IMR-90 (cell line): ENCODE data around the gene RELT. TPM values are rescaled to one million over a fixed set of nuclear protein-coding genes. Genes with fewer than 3 reads are reported as not detected.

Source experiments
- ATAC-seq: fragments of 200-7000 bp; cut with Tn5 transposase; 2 replicates; pipeline ENCODE4 v1.9.1; 2020; ENCODE audit warnings: low read depth, mild to moderate bottlenecking, moderate library complexity
- BruUV-seq: library from RNA; stranded (reverse); fragments of 400-500 nt; replicated peaks from 2 replicates; lab custom pipeline; 2021; lab: Mats Ljungman, UMichigan
- CTCF ChIA-PET: fragments of 300-600 bp; formaldehyde crosslinking; extraction: SDS; loops from one replicate; lab custom pipeline; 2021; ENCODE audit warnings: antibody characterized with exemption; lab: Yijun Ruan, JAX
- POLR2A ChIA-PET: fragments of 300-600 bp; sonication (Branson Sonifier 250); formaldehyde crosslinking; loops from one replicate; lab custom pipeline; 2022; ENCODE audit warnings: antibody characterized with exemption; ENCODE audit not compliant: unreplicated experiment; lab: Charles Lee
- DNase-seq: peaks from one replicate; pipeline ENCODE4 v3.0.0; 2013
- H2AFZ ChIP-seq: replicated peaks from 2 replicates; pipeline ENCODE3; 2013; ENCODE audit warnings: low read length, mild to moderate bottlenecking; ENCODE audit not compliant: poor library complexity
- H2AK5ac ChIP-seq: 2 replicates; pipeline ENCODE4 v1.6.1; 2013; ENCODE audit warnings: low read depth, low read length, inconsistent platforms
- H2AK9ac ChIP-seq: replicated peaks from 2 replicates; pipeline ENCODE3; 2013; ENCODE audit warnings: mild to moderate bottlenecking, low read depth, low read length, moderate library complexity; ENCODE audit not compliant: poor library complexity
- H2BK120ac ChIP-seq: 2 replicates; pipeline ENCODE4 v1.6.1; 2013; ENCODE audit warnings: low read depth, low read length, inconsistent platforms
- H2BK15ac ChIP-seq: 3 replicates; pipeline ENCODE4 v1.6.1; 2013; ENCODE audit warnings: low read depth, low read length, inconsistent platforms
- H2BK20ac ChIP-seq: 2 replicates; pipeline ENCODE4 v1.6.1; 2013; ENCODE audit warnings: low read depth, mild to moderate bottlenecking, inconsistent platforms, low read length, moderate library complexity
- H2BK5ac ChIP-seq: 2 replicates; pipeline ENCODE4 v1.6.1; 2013; ENCODE audit warnings: mild to moderate bottlenecking, low read depth, low read length, inconsistent platforms; ENCODE audit not compliant: poor library complexity, severe bottlenecking
- H3K14ac ChIP-seq: replicated peaks from 2 replicates; pipeline ENCODE4 v1.6.1; 2013; ENCODE audit warnings: low read depth, low read length, inconsistent platforms
- H3K18ac ChIP-seq: 2 replicates; pipeline ENCODE4 v1.6.1; 2013; ENCODE audit warnings: low read depth, low read length, control low read depth
- H3K23ac ChIP-seq: 2 replicates; pipeline ENCODE4 v1.6.1; 2013; ENCODE audit warnings: low read depth, low read length, inconsistent platforms
- H3K27ac ChIP-seq: 2 replicates; pipeline ENCODE4 v1.5.1; 2013; ENCODE audit warnings: mild to moderate bottlenecking, control low read depth, low read length; ENCODE audit not compliant: insufficient read depth
- H3K27me3 ChIP-seq: 2 replicates; pipeline ENCODE4 v1.6.1; 2013; ENCODE audit warnings: low read length; ENCODE audit not compliant: control insufficient read depth, insufficient read depth
- H3K36me3 ChIP-seq: 2 replicates; pipeline ENCODE4 v1.6.1; 2013; ENCODE audit warnings: low read length, mixed read lengths; ENCODE audit not compliant: control insufficient read depth, insufficient read depth
- H3K4ac ChIP-seq: 2 replicates; pipeline ENCODE4 v1.6.1; 2013; ENCODE audit warnings: low read depth, low read length, inconsistent platforms
- H3K4me1 ChIP-seq: 2 replicates; pipeline ENCODE4 v1.6.1; 2013; ENCODE audit warnings: low read length, mixed read lengths; ENCODE audit not compliant: control insufficient read depth, insufficient read depth
- H3K4me2 ChIP-seq: 2 replicates; pipeline ENCODE4 v1.6.1; 2013; ENCODE audit warnings: low read depth, mild to moderate bottlenecking, control low read depth, low read length, moderate library complexity
- H3K4me3 ChIP-seq: 2 replicates; pipeline ENCODE4 v1.5.1; 2013; ENCODE audit warnings: low read depth, mild to moderate bottlenecking, control low read depth, low read length, moderate library complexity; ENCODE audit not compliant: insufficient read depth
- H3K56ac ChIP-seq: 2 replicates; pipeline ENCODE4 v1.6.1; 2013; ENCODE audit warnings: low read length, inconsistent platforms; ENCODE audit not compliant: insufficient read depth; ENCODE audit errors: extremely low read depth
- H3K79me1 ChIP-seq, 2 experiments: 2 replicates each; pipeline ENCODE4 v1.6.1; 2013; ENCODE audit warnings: low read length in 2 of 2, inconsistent platforms in 1 of 2, low read depth in 1 of 2
- H3K9ac ChIP-seq: 2 replicates; pipeline ENCODE4 v1.6.1; 2013; ENCODE audit warnings: low read depth, low read length, control low read depth
- H3K9me1 ChIP-seq: 2 replicates; pipeline ENCODE4 v1.6.1; 2013; ENCODE audit warnings: low read length, inconsistent platforms; ENCODE audit not compliant: insufficient read depth
- H3K9me3 ChIP-seq: 2 replicates; pipeline ENCODE4 v1.6.1; 2013; ENCODE audit warnings: low read length; ENCODE audit not compliant: control insufficient read depth, insufficient read depth
- H4K20me1 ChIP-seq: 2 replicates; pipeline ENCODE4 v1.6.1; 2013; ENCODE audit warnings: low read length, inconsistent platforms; ENCODE audit not compliant: insufficient read depth
- H4K5ac ChIP-seq: 2 replicates; pipeline ENCODE4 v1.6.1; 2013; ENCODE audit warnings: mild to moderate bottlenecking, low read depth, low read length, control low read depth
- H4K8ac ChIP-seq, 2 experiments: 2 replicates each; pipeline ENCODE4 v1.6.1; 2013; ENCODE audit warnings: low read depth in 2 of 2, low read length in 2 of 2, control low read depth in 1 of 2, inconsistent platforms in 1 of 2
- H4K91ac ChIP-seq: 2 replicates; pipeline ENCODE4 v1.6.1; 2013; ENCODE audit warnings: low read depth, low read length, inconsistent platforms; ENCODE audit not compliant: insufficient read depth
- BHLHE40 ChIP-seq: fragments of 150-350 bp; IDR thresholded peaks from 2 replicates; pipeline ENCODE4 v1.6.1; 2016; ENCODE audit warnings: mild to moderate bottlenecking, low read depth, low read length
- CEBPB ChIP-seq: IDR thresholded peaks from 2 replicates; pipeline ENCODE4 v1.6.1; 2012; ENCODE audit warnings: low read depth, low read length, improper control_type of control experiment
- CHD1 ChIP-seq: IDR thresholded peaks from 2 replicates; pipeline ENCODE4 v1.6.1; 2012; ENCODE audit warnings: low read depth, low read length, improper control_type of control experiment
- MAFK ChIP-seq: IDR thresholded peaks from 2 replicates; pipeline ENCODE4 v1.6.1; 2012; ENCODE audit warnings: low read depth, low read length, improper control_type of control experiment
- MXI1 ChIP-seq: IDR thresholded peaks from 2 replicates; pipeline ENCODE4 v1.6.1; 2012; ENCODE audit warnings: low read depth, mild to moderate bottlenecking, low read length, moderate library complexity, borderline replicate concordance
- POLR2A ChIP-seq: IDR thresholded peaks from 2 replicates; pipeline ENCODE4 v1.6.1; 2012; ENCODE audit warnings: mild to moderate bottlenecking, low read depth, low read length
- RAD21 ChIP-seq: IDR thresholded peaks from 2 replicates; pipeline ENCODE4 v1.6.1; 2012; ENCODE audit warnings: low read length, improper control_type of control experiment
- RCOR1 ChIP-seq: IDR thresholded peaks from 2 replicates; pipeline ENCODE4 v1.6.1; 2012; ENCODE audit warnings: mild to moderate bottlenecking, low read length, improper control_type of control experiment; ENCODE audit not compliant: insufficient replicate concordance
- RFX5 ChIP-seq: IDR thresholded peaks from 2 replicates; pipeline ENCODE4 v1.8.0; 2012; ENCODE audit warnings: low read depth, mild to moderate bottlenecking, low read length, moderate library complexity
- SMC3 ChIP-seq: fragments of 150-350 bp; IDR thresholded peaks from 2 replicates; pipeline ENCODE4 v1.6.1; 2016; ENCODE audit warnings: low read depth, mild to moderate bottlenecking, antibody characterized with exemption, low read length, moderate library complexity
- WGBS, 2 experiments: methylation state at CpG; one replicate each; pipeline versions ENCODE4 v1.1.5 to v1.1.7; 2013; ENCODE audit warnings: missing lambda C conversion rate in 2 of 2; ENCODE audit not compliant: insufficient read length in 1 of 2; ENCODE audit errors: extremely low coverage in 2 of 2; 5-methylcytosine and 5-hydroxymethylcytosine counted together
- dilution Hi-C: fragments of 300-500 bp; cut with HindIII; formaldehyde crosslinking; loops from one replicate; pipeline ENCODE4 v1.14.3; 2018; ENCODE audit warnings: low sequenced_read_pairs; ENCODE audit not compliant: unreplicated experiment
- in situ Hi-C: fragments of 300-500 bp; cut with MboI; formaldehyde crosslinking; loops from 3 replicates; pipeline ENCODE4 v1.14.3; 2019; ENCODE audit warnings: low sequenced_read_pairs, inconsistent platforms, mixed read lengths
- intact Hi-C: fragments of 100-400 bp; cut with micrococcal nuclease; formaldehyde crosslinking; loops from 2 replicates; pipeline ENCODE4 v1.10.0; 2022
- polyA plus RNA-seq, 3 experiments: library from polyadenylated mRNA; depleted of rRNA; stranded (reverse); fragments of >200 nt; gene quantifications; 2 replicates each; pipeline ENCODE4 v1.2.3, GENCODE V29; 2012; ENCODE audit warnings: low replicate concordance in 1 of 3
- total RNA-seq: library from RNA; depleted of rRNA; stranded (reverse); fragments of >200 nt; gene quantifications from 2 replicates; pipeline ENCODE4 v1.2.3, GENCODE V29; 2012
- TF ChIP-seq, protein P1 (sequence below): fragments of 150-350 bp; IDR thresholded peaks from 2 replicates; pipeline ENCODE4 v1.6.1; 2017; ENCODE audit warnings: mild to moderate bottlenecking, antibody characterized with exemption, low read length, low read depth
- TF ChIP-seq, protein P2 (sequence below): conservative IDR thresholded peaks from 2 replicates; pipeline ENCODE4 v1.5.1; 2012; ENCODE audit warnings: mild to moderate bottlenecking, low read depth, low read length, improper control_type of control experiment

Gene RELT
- total and polyA plus RNA-seq, 2 of the 4 experiments (the other 2 are of a cell fraction): 2.3 to 5.3 TPM

DNA sequence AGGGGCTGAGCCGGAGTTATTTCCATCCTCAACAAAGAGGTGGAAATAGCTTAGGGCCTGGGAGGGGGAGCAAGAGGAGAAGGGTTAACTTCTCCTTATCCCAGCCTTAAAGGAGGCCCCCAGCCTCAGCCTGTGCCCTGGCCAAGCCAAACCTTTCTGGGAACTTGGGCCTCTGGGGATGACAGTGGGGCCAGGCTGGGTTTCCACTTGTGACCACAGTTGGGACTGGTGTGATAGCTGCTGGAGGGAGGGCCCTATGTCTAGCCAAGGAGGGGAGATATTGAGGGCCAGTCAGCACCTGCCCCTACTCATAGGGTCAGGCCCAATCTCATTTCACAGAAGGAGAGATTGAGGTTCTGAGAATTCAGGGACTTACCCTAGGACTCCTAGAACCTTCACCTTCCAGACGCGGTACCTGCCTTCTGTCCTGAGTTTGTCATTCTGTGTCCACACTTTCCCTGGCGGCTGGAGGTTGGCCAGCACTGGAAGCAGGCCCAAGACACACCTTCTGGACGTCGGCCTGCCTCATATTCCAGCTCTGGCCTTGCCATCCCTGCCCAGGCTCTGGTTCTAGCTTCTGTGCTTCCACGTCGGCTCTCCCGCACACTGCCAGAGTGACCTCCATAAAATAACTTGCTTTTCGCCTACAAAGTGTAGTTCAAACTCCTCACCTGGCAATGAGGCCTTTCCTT is 3.1 kb downstream of the RELT start:
- Histone ChIP-seq H3K9me3 (no peaks in the 10 kb centered on the region), H4K20me1 (peaks cover 55% of the 10 kb centered on the region; the same call in 1 of the 2 replicates), H3K56ac (no peak overlapping the region), H3K36me3 (no peaks in the 10 kb centered on the region), H4K8ac (no peak overlapping the region), H4K5ac (no peak overlapping the region), H2BK15ac (no peak overlapping the region), H2BK20ac (no peak overlapping the region), H3K4me3 (no peak overlapping the region), H3K9ac (no peak overlapping the region), H3K79me1 (peaks cover 24 to 66% of the 10 kb centered on the region in 2 experiments), H4K91ac (no peak overlapping the region), H3K4ac (no peak overlapping the region), H3K27ac (no peak overlapping the region), H2AFZ (no peak overlapping the region), H3K18ac (no peak overlapping the region), H3K14ac (no peak overlapping the region), H3K4me2 (no peak overlapping the region), H2AK5ac (no peak overlapping the region), H3K23ac (no peak overlapping the region; the same call in 1 of the 2 replicates), H3K27me3 (no peaks in the 10 kb centered on the region), H3K4me1 (peaks cover 13% of the 10 kb centered on the region; the same call in 1 of the 2 replicates), H3K9me1 (peaks cover 10% of the 10 kb centered on the region; the same call in 1 of the 2 replicates), H2BK120ac (no peak overlapping the region), H2BK5ac (no peak overlapping the region), H2AK9ac (peak overlapping the region; percentile 5)
- intact Hi-C loops: loop anchor here (5.0 kb wide), 1 partner anchor 72 kb away; the partner anchor contains the start of gene ARHGEF17
- DNase-seq (no peak), ATAC-seq (no peak)
- no peak for TF ChIP-seq RCOR1
- no peak for TF ChIP-seq RFX5
- TF ChIP-seq, protein P1, sequence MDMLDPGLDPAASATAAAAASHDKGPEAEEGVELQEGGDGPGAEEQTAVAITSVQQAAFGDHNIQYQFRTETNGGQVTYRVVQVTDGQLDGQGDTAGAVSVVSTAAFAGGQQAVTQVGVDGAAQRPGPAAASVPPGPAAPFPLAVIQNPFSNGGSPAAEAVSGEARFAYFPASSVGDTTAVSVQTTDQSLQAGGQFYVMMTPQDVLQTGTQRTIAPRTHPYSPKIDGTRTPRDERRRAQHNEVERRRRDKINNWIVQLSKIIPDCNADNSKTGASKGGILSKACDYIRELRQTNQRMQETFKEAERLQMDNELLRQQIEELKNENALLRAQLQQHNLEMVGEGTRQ: no peak
- no peak for TF ChIP-seq CEBPB
- TF ChIP-seq, protein P2, sequence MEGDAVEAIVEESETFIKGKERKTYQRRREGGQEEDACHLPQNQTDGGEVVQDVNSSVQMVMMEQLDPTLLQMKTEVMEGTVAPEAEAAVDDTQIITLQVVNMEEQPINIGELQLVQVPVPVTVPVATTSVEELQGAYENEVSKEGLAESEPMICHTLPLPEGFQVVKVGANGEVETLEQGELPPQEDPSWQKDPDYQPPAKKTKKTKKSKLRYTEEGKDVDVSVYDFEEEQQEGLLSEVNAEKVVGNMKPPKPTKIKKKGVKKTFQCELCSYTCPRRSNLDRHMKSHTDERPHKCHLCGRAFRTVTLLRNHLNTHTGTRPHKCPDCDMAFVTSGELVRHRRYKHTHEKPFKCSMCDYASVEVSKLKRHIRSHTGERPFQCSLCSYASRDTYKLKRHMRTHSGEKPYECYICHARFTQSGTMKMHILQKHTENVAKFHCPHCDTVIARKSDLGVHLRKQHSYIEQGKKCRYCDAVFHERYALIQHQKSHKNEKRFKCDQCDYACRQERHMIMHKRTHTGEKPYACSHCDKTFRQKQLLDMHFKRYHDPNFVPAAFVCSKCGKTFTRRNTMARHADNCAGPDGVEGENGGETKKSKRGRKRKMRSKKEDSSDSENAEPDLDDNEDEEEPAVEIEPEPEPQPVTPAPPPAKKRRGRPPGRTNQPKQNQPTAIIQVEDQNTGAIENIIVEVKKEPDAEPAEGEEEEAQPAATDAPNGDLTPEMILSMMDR: no peak
- no peak for TF ChIP-seq MAFK
- TF ChIP-seq POLR2A: no peak
- no peak for TF ChIP-seq RAD21
- no peak for TF ChIP-seq BHLHE40
- no peak for TF ChIP-seq CHD1
- no peak for TF ChIP-seq MXI1
- TF ChIP-seq SMC3: no peak
- ChIA-PET POLR2A (no interaction called here), CTCF (interaction anchor here (0.9 kb wide), 1 partner anchor 73 kb away, joined by 3 read pairs; no protein-coding TSS in a partner anchor)
- dilution Hi-C loops: no loop called here
- no TSS peak for BruUV-seq
- in situ Hi-C loops: no loop called here
- 94% methylated on average over 7 of the region's 10 CpGs; no CpG with 5 or more reads in 1 of the 2 experiments for WGBS, 2 experiments
